ENCODE data around the gene PSMG4.

PSMG4 gene

GRCh38 chr6:3213334-3213695 is 45.4 kb upstream of the PSMG4 start:
- TF ChIP-seq CTCF (IDR thresholded peaks at IDR 0.05): no peak
- Histone ChIP-seq H3K27me3 (no peaks in the 10 kb centered on the region), H3K4me3 (no peak overlapping the region), H3K27ac (no peak overlapping the region), H3K36me3 (no peaks in the 10 kb centered on the region), H3K9me3 (no peaks in the 10 kb centered on the region), H3K4me1 (peaks cover 3 to 46% (median 19%) of the 10 kb centered on the region in 4 donors)
- DNase-seq: no peak
- intact Hi-C loops (cut with DNase I; ENCODE audit: low total_unique reads): no loop called here

DNA sequence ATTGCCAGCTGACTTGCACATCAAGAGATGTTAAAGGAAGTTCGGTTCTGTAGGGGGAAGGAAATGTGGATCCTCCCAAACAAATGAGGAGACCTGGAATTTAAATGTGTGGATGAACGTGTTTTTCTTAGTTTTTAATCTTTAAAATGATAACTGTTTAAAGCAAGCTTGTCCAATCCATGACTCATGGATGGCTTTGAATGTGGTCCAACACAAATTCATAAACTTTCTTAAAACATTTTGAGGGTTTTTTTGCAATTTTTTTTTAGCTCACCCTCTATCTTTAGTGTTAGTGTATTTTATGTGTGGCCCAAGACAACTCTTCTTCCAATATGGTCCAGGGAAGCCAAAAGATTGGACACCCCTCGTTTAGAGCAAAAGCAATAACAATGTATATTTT is 43.8 kb upstream of the PSMG4 start:
- no peak for TF ChIP-seq CTCF (IDR thresholded peaks at IDR 0.05)
- H3K27ac ChIP-seq: peak overlapping the region; percentile 5 to 14
- intact Hi-C loops (cut with DNase I; ENCODE audit: low total_unique reads): no loop called here
- H3K4me1 ChIP-seq: peaks cover 0 to 30% (median 9%) of the 10 kb centered on the region in 4 donors
- no peak overlapping the region for H3K4me3 ChIP-seq
- no peaks in the 10 kb centered on the region for H3K36me3 ChIP-seq
- DNase-seq: no peak
- no peaks in the 10 kb centered on the region for H3K9me3 ChIP-seq
- H3K27me3 ChIP-seq: no peaks in the 10 kb centered on the region

DNA sequence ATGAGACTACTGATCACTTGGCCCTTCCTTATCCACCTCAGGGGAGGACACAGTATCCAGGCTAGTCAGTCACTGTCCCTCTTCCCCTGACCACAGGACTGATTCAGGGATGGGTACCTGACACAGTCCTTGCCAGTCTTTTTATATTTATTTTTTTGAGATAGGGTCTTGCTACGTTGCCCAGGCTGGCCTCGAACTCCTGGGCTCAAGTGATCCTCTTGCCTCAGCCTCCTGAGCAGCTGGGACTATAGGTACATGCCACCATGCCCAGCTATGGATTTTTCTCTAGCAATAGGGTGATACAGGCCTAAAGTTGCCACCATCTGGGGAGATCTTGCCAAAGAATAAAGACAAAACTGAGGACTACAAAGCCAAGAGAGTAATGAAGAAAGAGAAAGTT is 41.5 kb upstream of the PSMG4 start:
- no peak for DNase-seq
- intact Hi-C loops (cut with DNase I; ENCODE audit: low total_unique reads): no loop called here
- no peak overlapping the region for H3K27ac ChIP-seq
- TF ChIP-seq CTCF (IDR thresholded peaks at IDR 0.05): no peak
- no peaks in the 10 kb centered on the region for H3K9me3 ChIP-seq
- H3K36me3 ChIP-seq: no peaks in the 10 kb centered on the region
- no peaks in the 10 kb centered on the region for H3K27me3 ChIP-seq
- peaks cover 0 to 12% (median 0%) of the 10 kb centered on the region in 4 donors for H3K4me1 ChIP-seq
- H3K4me3 ChIP-seq: no peak overlapping the region

DNA sequence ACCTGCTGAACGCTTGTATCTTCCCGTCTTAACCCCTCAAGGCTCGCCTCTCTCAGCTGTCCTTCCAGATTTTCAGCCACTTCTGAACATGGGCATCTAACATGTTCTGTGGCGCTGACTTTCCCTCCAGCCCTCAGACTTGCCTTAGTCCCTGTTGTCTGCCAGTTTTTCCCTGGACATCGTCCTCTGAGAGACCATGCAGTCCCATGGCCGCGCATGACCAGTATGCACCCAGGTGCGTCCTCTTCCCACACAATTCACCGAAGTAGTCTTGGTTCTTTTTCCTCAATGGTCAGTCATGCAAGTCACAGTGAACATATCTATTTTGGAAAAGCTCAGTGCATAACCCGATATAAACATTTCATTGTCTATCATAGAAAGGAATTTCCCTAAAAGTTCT is 40.5 kb upstream of the PSMG4 start:
- no peaks in the 10 kb centered on the region for H3K27me3 ChIP-seq
- no peak overlapping the region for H3K4me3 ChIP-seq
- intact Hi-C loops (cut with DNase I; ENCODE audit: low total_unique reads): no loop called here
- peaks cover 0 to 12% (median 0%) of the 10 kb centered on the region in 4 donors for H3K4me1 ChIP-seq
- no peaks in the 10 kb centered on the region for H3K9me3 ChIP-seq
- H3K36me3 ChIP-seq: no peaks in the 10 kb centered on the region
- no peak for DNase-seq
- no peak overlapping the region for H3K27ac ChIP-seq
- no peak for TF ChIP-seq CTCF (IDR thresholded peaks at IDR 0.05)

GRCh38 chr6:3220366-3220765 is 38.4 kb upstream of the PSMG4 start:
- Histone ChIP-seq H3K27me3 (no peaks in the 10 kb centered on the region), H3K27ac (no peak overlapping the region), H3K4me3 (no peak overlapping the region), H3K9me3 (no peaks in the 10 kb centered on the region), H3K36me3 (no peaks in the 10 kb centered on the region), H3K4me1 (peaks cover 0 to under 1% (median 0%) of the 10 kb centered on the region in 4 donors)
- intact Hi-C loops (cut with DNase I; ENCODE audit: low total_unique reads): no loop called here
- DNase-seq: no peak
- TF ChIP-seq CTCF (IDR thresholded peaks at IDR 0.05): no peak

GRCh38 chr6:3221578-3221977 is 37.2 kb upstream of the PSMG4 start:
- H3K27me3 ChIP-seq: no peaks in the 10 kb centered on the region
- H3K4me3 ChIP-seq: no peak overlapping the region
- intact Hi-C loops (cut with DNase I; ENCODE audit: low total_unique reads): no loop called here
- H3K4me1 ChIP-seq: peaks cover 0 to 3% (median under 1%) of the 10 kb centered on the region in 4 donors
- DNase-seq: no peak
- no peaks in the 10 kb centered on the region for H3K36me3 ChIP-seq
- no peaks in the 10 kb centered on the region for H3K9me3 ChIP-seq
- no peak overlapping the region for H3K27ac ChIP-seq
- no peak for TF ChIP-seq CTCF (IDR thresholded peaks at IDR 0.05)
